ENCODE results near the gene PTPRF.
A peak's percentile ranks its signal among the peaks of the same experiment; 100 is the strongest.

PTPRF gene

DNA sequence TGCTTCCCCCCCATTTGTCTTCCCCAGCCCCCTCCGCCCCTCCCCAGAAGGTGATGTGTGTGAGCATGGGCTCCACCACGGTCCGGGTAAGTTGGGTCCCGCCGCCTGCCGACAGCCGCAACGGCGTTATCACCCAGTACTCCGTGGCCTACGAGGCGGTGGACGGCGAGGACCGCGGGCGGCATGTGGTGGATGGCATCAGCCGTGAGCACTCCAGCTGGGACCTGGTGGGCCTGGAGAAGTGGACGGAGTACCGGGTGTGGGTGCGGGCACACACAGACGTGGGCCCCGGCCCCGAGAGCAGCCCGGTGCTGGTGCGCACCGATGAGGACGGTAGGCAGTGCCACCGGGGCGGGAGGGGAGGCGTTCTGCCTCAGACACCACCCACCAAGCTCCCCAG, 67.0 kb downstream of the PTPRF start:
- no peak overlapping the region for H2AFZ ChIP-seq (ENCODE audit: insufficient read depth, low read length, poor library complexity)
- H4K91ac ChIP-seq (ENCODE audit: low read depth, low read length): no peak overlapping the region
- no peak overlapping the region for H3K18ac ChIP-seq (ENCODE audit: low read length)
- no peak overlapping the region for H4K12ac ChIP-seq (ENCODE audit: low read depth, low read length)
- H2BK120ac ChIP-seq (ENCODE audit: insufficient read depth, low read length, poor library complexity): no peak overlapping the region
- H3K4ac ChIP-seq (ENCODE audit: low read depth, low read length): no peak overlapping the region
- no peak overlapping the region for H3K23ac ChIP-seq (ENCODE audit: low read length)
- H3K14ac ChIP-seq (ENCODE audit: low read length): no peak overlapping the region
- no peaks in the 10 kb centered on the region for H3K79me2 ChIP-seq (ENCODE audit: control insufficient read depth, insufficient read depth, low read length, poor library complexity)
- no CpG with 5 or more reads among the region's 31 CpGs for WGBS (ENCODE audit: extremely low coverage, insufficient coverage, insufficient read length)
- H2BK12ac ChIP-seq (ENCODE audit: low read length): no peak overlapping the region
- no peak overlapping the region for H4K8ac ChIP-seq (ENCODE audit: low read depth, low read length)
- H3K9me3 ChIP-seq (ENCODE audit: insufficient read depth, low read depth, low read length): peaks cover 3% of the 10 kb centered on the region
- peaks cover 88 to 93% of the 10 kb centered on the region in 2 experiments for H3K36me3 ChIP-seq (ENCODE audit: control insufficient read depth in 1 of 2, insufficient read depth in 2 of 2, low read length in 2 of 2)
- H3K79me1 ChIP-seq (ENCODE audit: low read length): no peaks in the 10 kb centered on the region
- H3K9ac ChIP-seq (ENCODE audit: low read length): no peak overlapping the region
- H2AK5ac ChIP-seq (ENCODE audit: low read length): no peak overlapping the region
- H2BK5ac ChIP-seq (ENCODE audit: low read depth, low read length, poor library complexity): no peak overlapping the region
- DNase-seq: no peak
- H3K27me3 ChIP-seq (ENCODE audit: insufficient read depth, low read length): no peaks in the 10 kb centered on the region
- H3K4me1 ChIP-seq (ENCODE audit: control insufficient read depth in 1 of 2, insufficient read depth in 2 of 2, low read length in 2 of 2): peaks cover 0 to under 1% of the 10 kb centered on the region in 2 experiments
- no peak overlapping the region for H3K27ac ChIP-seq (ENCODE audit: low read depth, low read length)
- no peak overlapping the region for H3K4me3 ChIP-seq (ENCODE audit: low read depth, low read length)
- no peak overlapping the region for H3K4me2 ChIP-seq (ENCODE audit: low read length)

DNA sequence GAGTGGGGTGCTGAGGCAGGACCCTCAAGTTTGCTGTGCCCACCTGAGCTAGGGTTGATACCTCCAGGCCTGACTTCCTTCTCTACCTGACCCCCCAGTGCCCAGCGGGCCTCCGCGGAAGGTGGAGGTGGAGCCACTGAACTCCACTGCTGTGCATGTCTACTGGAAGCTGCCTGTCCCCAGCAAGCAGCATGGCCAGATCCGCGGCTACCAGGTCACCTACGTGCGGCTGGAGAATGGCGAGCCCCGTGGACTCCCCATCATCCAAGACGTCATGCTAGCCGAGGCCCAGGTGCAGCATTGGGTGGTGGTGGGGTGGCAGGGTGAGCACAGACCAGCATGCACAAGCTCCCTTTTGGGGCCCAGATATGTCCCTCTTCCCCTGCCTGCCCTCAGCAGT, 67.9 kb downstream of the PTPRF start:
- Histone ChIP-seq H3K36me3 (ENCODE audit: control insufficient read depth in 1 of 2, insufficient read depth in 2 of 2, low read length in 2 of 2) (peaks cover 87 to 94% of the 10 kb centered on the region in 2 experiments), H2BK120ac (ENCODE audit: insufficient read depth, low read length, poor library complexity) (no peak overlapping the region), H3K4me1 (ENCODE audit: control insufficient read depth in 1 of 2, insufficient read depth in 2 of 2, low read length in 2 of 2) (peaks cover 0 to 2% of the 10 kb centered on the region in 2 experiments), H3K79me1 (ENCODE audit: low read length) (no peaks in the 10 kb centered on the region), H3K23ac (ENCODE audit: low read length) (no peak overlapping the region), H3K27me3 (ENCODE audit: insufficient read depth, low read length) (no peaks in the 10 kb centered on the region), H3K79me2 (ENCODE audit: control insufficient read depth, insufficient read depth, low read length, poor library complexity) (no peaks in the 10 kb centered on the region), H2BK5ac (ENCODE audit: low read depth, low read length, poor library complexity) (no peak overlapping the region), H2BK12ac (ENCODE audit: low read length) (no peak overlapping the region), H3K4ac (ENCODE audit: low read depth, low read length) (no peak overlapping the region), H3K4me2 (ENCODE audit: low read length) (no peak overlapping the region), H3K4me3 (ENCODE audit: low read depth, low read length) (no peak overlapping the region), H2AK5ac (ENCODE audit: low read length) (no peak overlapping the region), H3K27ac (ENCODE audit: low read depth, low read length) (no peak overlapping the region), H3K9ac (ENCODE audit: low read length) (no peak overlapping the region), H4K12ac (ENCODE audit: low read depth, low read length) (no peak overlapping the region), H4K8ac (ENCODE audit: low read depth, low read length) (no peak overlapping the region), H3K14ac (ENCODE audit: low read length) (no peak overlapping the region), H4K91ac (ENCODE audit: low read depth, low read length) (no peak overlapping the region), H3K9me3 (ENCODE audit: insufficient read depth, low read depth, low read length) (peaks cover 3% of the 10 kb centered on the region), H3K18ac (ENCODE audit: low read length) (no peak overlapping the region), H2AFZ (ENCODE audit: insufficient read depth, low read length, poor library complexity) (no peak overlapping the region)
- WGBS (ENCODE audit: extremely low coverage, insufficient coverage, insufficient read length): no CpG with 5 or more reads among the region's 11 CpGs
- no peak for DNase-seq

DNA sequence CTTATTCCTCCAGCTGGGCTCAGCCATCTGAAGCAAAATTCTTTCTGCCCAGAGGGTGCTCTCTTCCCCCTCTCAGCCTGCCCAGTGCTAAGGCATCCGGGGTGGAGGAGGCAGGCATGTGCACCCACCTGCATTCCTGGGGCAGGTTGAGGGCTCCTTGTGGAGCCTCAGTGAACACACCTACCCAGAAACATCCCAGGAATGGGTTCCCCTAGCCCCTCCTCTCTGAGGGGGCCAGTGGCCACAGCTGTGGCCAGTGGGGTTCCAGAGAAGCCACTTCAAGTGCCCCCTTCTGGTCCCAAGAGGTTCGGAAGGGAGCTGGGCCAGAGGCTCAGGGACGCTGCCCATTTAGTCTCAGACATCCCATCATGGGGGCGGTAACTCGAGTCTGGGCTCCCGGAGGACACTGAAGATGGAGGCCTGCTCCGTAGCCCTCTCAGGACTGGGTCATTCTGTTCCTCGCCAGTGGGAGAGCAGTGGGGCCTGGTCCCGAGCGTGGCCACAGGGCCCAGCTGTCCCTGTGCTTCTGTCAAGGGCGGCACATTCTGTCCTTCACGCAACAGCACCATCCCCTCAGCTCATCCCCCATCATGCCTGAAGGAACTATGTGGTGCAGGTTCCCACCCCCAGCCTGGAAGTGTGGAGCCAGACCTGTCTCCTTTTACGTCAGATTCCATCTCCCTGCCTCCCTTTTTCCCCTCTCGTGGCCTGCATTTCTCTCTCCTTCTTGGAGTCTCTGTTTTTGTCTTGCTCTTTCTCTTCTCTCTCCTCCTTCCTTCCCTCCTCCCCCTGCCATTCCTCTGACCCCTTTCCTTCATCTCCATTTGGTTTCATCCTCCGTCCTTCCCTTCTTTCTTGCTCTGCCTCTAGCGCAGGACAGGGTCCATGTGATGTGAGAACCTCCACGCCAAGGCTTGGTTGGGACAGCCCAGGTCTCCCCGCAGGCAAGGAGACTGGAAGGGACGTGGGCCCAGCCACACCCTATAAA, 69.6 kb downstream of the PTPRF start:
- Histone ChIP-seq H3K4me2 (ENCODE audit: low read length) (no peak overlapping the region), H4K91ac (ENCODE audit: low read depth, low read length) (no peak overlapping the region), H3K9ac (ENCODE audit: low read length) (no peak overlapping the region), H3K79me1 (ENCODE audit: low read length) (no peaks in the 10 kb centered on the region), H3K27ac (ENCODE audit: low read depth, low read length) (no peak overlapping the region), H2BK5ac (ENCODE audit: low read depth, low read length, poor library complexity) (no peak overlapping the region), H4K8ac (ENCODE audit: low read depth, low read length) (no peak overlapping the region), H3K14ac (ENCODE audit: low read length) (no peak overlapping the region), H3K27me3 (ENCODE audit: insufficient read depth, low read length) (no peaks in the 10 kb centered on the region), H3K18ac (ENCODE audit: low read length) (no peak overlapping the region), H2AFZ (ENCODE audit: insufficient read depth, low read length, poor library complexity) (no peak overlapping the region), H2AK5ac (ENCODE audit: low read length) (no peak overlapping the region), H3K23ac (ENCODE audit: low read length) (no peak overlapping the region), H3K4ac (ENCODE audit: low read depth, low read length) (no peak overlapping the region), H3K4me3 (ENCODE audit: low read depth, low read length) (no peak overlapping the region), H2BK120ac (ENCODE audit: insufficient read depth, low read length, poor library complexity) (no peak overlapping the region), H3K36me3 (ENCODE audit: control insufficient read depth in 1 of 2, insufficient read depth in 2 of 2, low read length in 2 of 2) (peaks cover 90 to 97% of the 10 kb centered on the region in 2 experiments), H3K79me2 (ENCODE audit: control insufficient read depth, insufficient read depth, low read length, poor library complexity) (no peaks in the 10 kb centered on the region), H3K9me3 (ENCODE audit: insufficient read depth, low read depth, low read length) (peaks cover 3% of the 10 kb centered on the region), H4K12ac (ENCODE audit: low read depth, low read length) (no peak overlapping the region), H3K4me1 (ENCODE audit: control insufficient read depth in 1 of 2, insufficient read depth in 2 of 2, low read length in 2 of 2) (peaks cover 0 to 2% of the 10 kb centered on the region in 2 experiments), H2BK12ac (ENCODE audit: low read length) (no peak overlapping the region)
- no CpG with 5 or more reads among the region's 19 CpGs for WGBS (ENCODE audit: extremely low coverage, insufficient coverage, insufficient read length)
- DNase-seq: no peak

DNA sequence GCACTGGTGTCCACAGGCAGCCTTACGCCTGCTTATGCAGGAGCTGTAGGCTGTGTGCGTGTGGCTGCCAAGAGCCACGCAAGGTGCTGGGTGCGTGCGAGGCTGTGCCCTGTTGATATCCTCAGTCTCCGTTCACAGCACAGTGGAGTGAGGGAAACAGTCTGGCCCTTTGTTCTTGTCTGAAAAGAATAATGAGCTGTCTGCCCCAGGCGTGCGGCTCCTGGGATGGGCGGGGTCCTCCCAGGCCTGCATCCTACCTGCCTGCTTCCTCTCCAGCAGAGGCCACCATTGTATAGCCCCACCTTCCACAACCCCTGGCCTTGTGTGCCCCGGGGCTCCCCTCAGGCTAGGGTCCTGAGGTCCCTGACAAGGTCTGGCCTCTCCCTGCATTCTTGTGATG, 72.3 kb downstream of the PTPRF start:
- Histone ChIP-seq H3K79me2 (ENCODE audit: control insufficient read depth, insufficient read depth, low read length, poor library complexity) (no peaks in the 10 kb centered on the region), H3K14ac (ENCODE audit: low read length) (no peak overlapping the region), H2BK120ac (ENCODE audit: insufficient read depth, low read length, poor library complexity) (no peak overlapping the region), H3K36me3 (ENCODE audit: control insufficient read depth in 1 of 2, insufficient read depth in 2 of 2, low read length in 2 of 2) (peaks cover 96 to 98% of the 10 kb centered on the region in 2 experiments), H4K91ac (ENCODE audit: low read depth, low read length) (no peak overlapping the region), H2BK5ac (ENCODE audit: low read depth, low read length, poor library complexity) (no peak overlapping the region), H2BK12ac (ENCODE audit: low read length) (no peak overlapping the region), H3K4me2 (ENCODE audit: low read length) (no peak overlapping the region), H3K9ac (ENCODE audit: low read length) (no peak overlapping the region), H2AK5ac (ENCODE audit: low read length) (no peak overlapping the region), H3K9me3 (ENCODE audit: insufficient read depth, low read depth, low read length) (peaks cover 3% of the 10 kb centered on the region), H3K18ac (ENCODE audit: low read length) (no peak overlapping the region), H2AFZ (ENCODE audit: insufficient read depth, low read length, poor library complexity) (no peak overlapping the region), H3K23ac (ENCODE audit: low read length) (no peak overlapping the region), H3K27me3 (ENCODE audit: insufficient read depth, low read length) (no peaks in the 10 kb centered on the region), H3K4me3 (ENCODE audit: low read depth, low read length) (peak overlapping the region; percentile 30), H4K12ac (ENCODE audit: low read depth, low read length) (no peak overlapping the region), H3K4me1 (ENCODE audit: control insufficient read depth in 1 of 2, insufficient read depth in 2 of 2, low read length in 2 of 2) (peaks cover 0 to 2% of the 10 kb centered on the region in 2 experiments), H3K79me1 (ENCODE audit: low read length) (no peaks in the 10 kb centered on the region), H4K8ac (ENCODE audit: low read depth, low read length) (no peak overlapping the region), H3K27ac (ENCODE audit: low read depth, low read length) (no peak overlapping the region), H3K4ac (ENCODE audit: low read depth, low read length) (no peak overlapping the region)
- WGBS (ENCODE audit: extremely low coverage, insufficient coverage, insufficient read length): no CpG with 5 or more reads among the region's 10 CpGs
- peak; percentile 79 to 87 for DNase-seq

Measured in trophoblast cell (in vitro differentiated cells and primary cell).